KG1 (cell line): ENCODE measurements around the gene CHTF8.

Experiments used
- DNase-seq: peaks from one replicate; lab custom pipeline; 2025; lab: John Stamatoyannopoulos, UW

Gene CHTF8

GRCh38 chr16:69084289-69084688 is 48.1 kb downstream of the CHTF8 start:
- DNase-seq: no peak

- no peak for DNase-seq
Measured at GRCh38 chr16:69083306-69083941, 49.0 kb downstream of the CHTF8 start.

DNA sequence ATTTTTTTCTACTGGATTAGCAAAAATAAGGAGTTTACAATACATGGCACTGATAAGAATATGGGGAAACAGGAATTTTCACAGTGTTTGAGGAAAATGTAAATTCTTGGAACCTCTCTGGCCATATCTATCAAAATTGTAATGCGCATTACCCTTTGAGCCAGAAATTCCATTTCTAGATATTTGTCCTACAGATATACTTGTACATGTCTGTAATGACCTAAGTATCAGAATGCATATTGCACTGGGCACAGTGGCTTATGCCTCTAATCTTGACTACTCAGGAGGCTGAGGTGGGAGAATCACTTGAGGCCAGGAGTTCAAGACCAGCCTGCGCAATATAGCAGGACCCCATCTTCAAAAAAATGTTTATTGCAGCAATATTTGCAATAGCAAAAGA is 52.7 kb downstream of the CHTF8 start:
- DNase-seq: no peak

- no peak for DNase-seq
Measured at GRCh38 chr16:69078073-69078472, 54.3 kb downstream of the CHTF8 start.

GRCh38 chr16:69077251-69077650 is 55.1 kb downstream of the CHTF8 start:
- DNase-seq: no peak

DNA sequence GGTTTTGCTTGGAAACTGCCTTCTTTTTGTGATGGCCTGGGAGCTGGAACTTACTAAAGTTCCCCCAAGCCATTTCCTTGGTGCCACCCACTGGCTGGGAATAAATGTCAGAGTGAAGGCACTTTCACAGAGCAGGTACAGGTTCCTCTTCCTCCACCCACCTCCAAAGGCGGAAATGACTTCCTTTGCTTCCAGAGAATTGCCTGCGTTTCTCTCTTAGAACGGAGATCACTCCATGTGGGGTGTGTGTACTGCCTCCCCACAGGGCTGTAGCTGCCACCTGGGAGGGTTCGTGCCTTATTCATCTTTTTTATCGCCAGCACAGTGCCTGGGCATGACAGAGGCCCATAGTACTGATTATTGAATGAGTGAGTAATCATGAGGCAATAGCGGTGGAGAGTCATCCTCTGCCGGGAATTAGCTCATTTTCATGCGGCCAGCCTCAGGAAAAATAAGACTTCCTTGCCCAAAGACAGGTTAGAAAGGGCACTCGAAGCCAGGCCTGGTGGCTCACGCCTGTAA is 59.1 kb downstream of the CHTF8 start:
- DNase-seq: no peak

DNA sequence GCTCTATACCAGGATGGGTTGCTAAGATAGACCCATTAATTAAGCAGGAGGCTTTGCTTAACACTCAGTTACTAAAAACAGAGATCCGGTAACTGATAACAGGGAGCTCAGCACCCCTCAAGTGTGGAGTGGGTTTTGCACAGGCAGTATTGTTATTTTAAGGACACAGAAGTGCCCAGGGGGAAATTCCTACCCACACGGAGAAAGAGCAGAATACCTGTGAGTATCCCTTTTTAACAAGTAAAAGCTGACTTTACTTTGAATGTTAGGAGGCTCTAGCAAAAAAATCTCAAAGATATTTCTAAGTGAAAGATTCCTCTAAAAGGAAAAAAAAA is 59.8 kb downstream of the CHTF8 start:
- DNase-seq: no peak

- DNase-seq: no peak
Measured at GRCh38 chr16:69071036-69071435, 61.4 kb downstream of the CHTF8 start.

GRCh38 chr16:69069504-69069903 is 62.9 kb downstream of the CHTF8 start:
- DNase-seq: no peak
